ENCODE measurements around the gene FAM78B. TPM values are rescaled to one million over a fixed set of nuclear protein-coding genes. Genes with fewer than 3 reads are reported as not detected.

Gene FAM78B
- total RNA-seq, 1 experiment from 2014 or later, result 0.24 TPM

DNA sequence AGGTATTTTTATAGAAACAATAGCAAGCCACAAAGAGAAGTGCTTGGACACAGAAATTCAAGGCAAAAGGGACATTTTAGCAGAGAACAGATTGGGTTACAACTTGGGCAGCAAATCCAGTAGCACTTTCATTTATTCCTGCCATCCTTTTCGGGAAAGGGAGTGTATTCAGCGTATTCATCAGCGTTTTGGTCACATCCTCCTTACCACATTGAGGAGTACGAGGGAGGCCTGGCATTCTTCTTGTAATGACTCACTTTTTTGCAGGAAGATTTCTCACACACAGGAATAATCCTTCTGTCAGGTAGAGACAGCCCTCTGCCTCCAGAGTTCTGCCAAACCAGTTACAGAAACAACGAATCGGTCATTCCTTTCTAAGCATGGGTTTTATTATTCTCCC, 18.1 kb upstream of the FAM78B start:
- POLR2A ChIA-PET (ENCODE audit: low non-redundant PET), result no interaction called here
- intact Hi-C loops (cut with micrococcal nuclease; ENCODE audit: unreplicated experiment), result no loop called here
- TF ChIP-seq, protein P1, sequence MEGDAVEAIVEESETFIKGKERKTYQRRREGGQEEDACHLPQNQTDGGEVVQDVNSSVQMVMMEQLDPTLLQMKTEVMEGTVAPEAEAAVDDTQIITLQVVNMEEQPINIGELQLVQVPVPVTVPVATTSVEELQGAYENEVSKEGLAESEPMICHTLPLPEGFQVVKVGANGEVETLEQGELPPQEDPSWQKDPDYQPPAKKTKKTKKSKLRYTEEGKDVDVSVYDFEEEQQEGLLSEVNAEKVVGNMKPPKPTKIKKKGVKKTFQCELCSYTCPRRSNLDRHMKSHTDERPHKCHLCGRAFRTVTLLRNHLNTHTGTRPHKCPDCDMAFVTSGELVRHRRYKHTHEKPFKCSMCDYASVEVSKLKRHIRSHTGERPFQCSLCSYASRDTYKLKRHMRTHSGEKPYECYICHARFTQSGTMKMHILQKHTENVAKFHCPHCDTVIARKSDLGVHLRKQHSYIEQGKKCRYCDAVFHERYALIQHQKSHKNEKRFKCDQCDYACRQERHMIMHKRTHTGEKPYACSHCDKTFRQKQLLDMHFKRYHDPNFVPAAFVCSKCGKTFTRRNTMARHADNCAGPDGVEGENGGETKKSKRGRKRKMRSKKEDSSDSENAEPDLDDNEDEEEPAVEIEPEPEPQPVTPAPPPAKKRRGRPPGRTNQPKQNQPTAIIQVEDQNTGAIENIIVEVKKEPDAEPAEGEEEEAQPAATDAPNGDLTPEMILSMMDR (conservative IDR thresholded peaks at IDR 0.05; ENCODE audit: low read depth, low read length), result no peak
- no peak for TF ChIP-seq EZH2 (IDR thresholded peaks at IDR 0.05; ENCODE audit: borderline replicate concordance, low read depth, low read length, poor library complexity, severe bottlenecking)
- no peak overlapping the region for H3K27ac ChIP-seq (ENCODE audit: low read depth, low read length, poor library complexity, severe bottlenecking)
- H3K4me1 ChIP-seq (ENCODE audit: insufficient read depth, low read length, poor library complexity, severe bottlenecking), result no peaks in the 10 kb centered on the region
- no peak for DNase-seq (ENCODE audit: low spot score)
- H3K36me3 ChIP-seq (ENCODE audit: insufficient read depth, low read length, poor library complexity, severe bottlenecking), result no peaks in the 10 kb centered on the region
- no peaks in the 10 kb centered on the region for H3K9me3 ChIP-seq (ENCODE audit: low read depth, low read length, poor library complexity, severe bottlenecking)
- H3K27me3 ChIP-seq (replicated peaks; ENCODE audit: insufficient read depth, low read depth, low read length, poor library complexity), result peaks cover 24% of the 10 kb centered on the region
- no TSS peak for BruUV-seq (replicated peaks)
- H3K4me3 ChIP-seq (ENCODE audit: low read depth, low read length, poor library complexity, severe bottlenecking), result no peak overlapping the region
- CTCF ChIA-PET, result no interaction called here

DNA sequence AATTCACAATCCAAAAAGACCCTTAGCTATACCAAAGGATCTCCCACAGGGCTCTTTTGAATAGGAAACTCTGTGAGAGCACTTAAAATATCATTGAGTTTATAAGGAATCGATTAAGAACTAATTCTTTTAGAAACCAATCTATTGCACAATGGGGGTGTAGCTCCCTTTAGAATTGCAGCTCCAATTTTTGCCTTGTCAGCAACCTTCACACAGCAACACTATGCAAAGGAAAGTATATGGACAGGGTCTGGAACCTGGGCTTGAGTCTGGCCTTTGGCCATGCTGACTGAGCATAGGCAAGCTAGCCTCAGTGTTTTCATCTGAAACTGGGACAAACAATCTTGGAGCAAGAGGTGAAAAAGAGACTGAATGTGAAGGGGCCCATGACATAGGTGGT, 17.2 kb upstream of the FAM78B start:
- Histone ChIP-seq H3K36me3 (ENCODE audit: insufficient read depth, low read length, poor library complexity, severe bottlenecking) (no peaks in the 10 kb centered on the region), H3K9me3 (ENCODE audit: low read depth, low read length, poor library complexity, severe bottlenecking) (no peaks in the 10 kb centered on the region), H3K4me3 (ENCODE audit: low read depth, low read length, poor library complexity, severe bottlenecking) (no peak overlapping the region), H3K4me1 (ENCODE audit: insufficient read depth, low read length, poor library complexity, severe bottlenecking) (no peaks in the 10 kb centered on the region), H3K27ac (ENCODE audit: low read depth, low read length, poor library complexity, severe bottlenecking) (no peak overlapping the region), H3K27me3 (replicated peaks; ENCODE audit: insufficient read depth, low read depth, low read length, poor library complexity) (peaks cover 27% of the 10 kb centered on the region)
- intact Hi-C loops (cut with micrococcal nuclease; ENCODE audit: unreplicated experiment), result no loop called here
- no peak for TF ChIP-seq EZH2 (IDR thresholded peaks at IDR 0.05; ENCODE audit: borderline replicate concordance, low read depth, low read length, poor library complexity, severe bottlenecking)
- TF ChIP-seq, protein P1 (conservative IDR thresholded peaks at IDR 0.05; ENCODE audit: low read depth, low read length), result no peak
- BruUV-seq (replicated peaks), result no TSS peak
- ChIA-PET CTCF (interaction anchor here (0.6 kb wide), 1 partner anchor 295 kb away, joined by 4 read pairs; no protein-coding TSS in a partner anchor), POLR2A (ENCODE audit: low non-redundant PET) (no interaction called here)
- no peak for DNase-seq (ENCODE audit: low spot score)

DNA sequence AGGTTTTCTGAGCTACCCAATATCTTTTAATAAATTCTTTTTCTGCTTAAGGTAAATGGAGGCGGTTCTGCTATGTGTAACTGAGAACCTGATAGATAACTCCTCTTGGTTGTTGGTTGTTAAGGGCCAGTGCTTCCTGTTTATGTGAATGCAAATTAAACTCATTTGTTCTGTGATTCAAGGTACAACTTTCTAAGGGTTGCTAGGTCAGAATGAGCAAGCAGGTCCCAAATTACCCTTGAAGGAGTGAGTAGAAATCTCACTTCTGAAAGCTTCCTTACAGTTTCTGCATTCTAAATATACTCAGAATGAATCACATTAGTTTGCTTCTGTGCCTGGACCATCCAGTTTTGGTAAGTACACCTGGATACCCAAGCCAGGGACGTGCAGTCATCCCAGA, 15.5 kb upstream of the FAM78B start:
- CTCF ChIA-PET, result no interaction called here

More for the DNA sequence above, 15.5 kb upstream of the FAM78B start:
- POLR2A ChIA-PET (ENCODE audit: low non-redundant PET), result no interaction called here
- Histone ChIP-seq H3K27ac (ENCODE audit: low read depth, low read length, poor library complexity, severe bottlenecking) (no peak overlapping the region), H3K4me1 (ENCODE audit: insufficient read depth, low read length, poor library complexity, severe bottlenecking) (no peaks in the 10 kb centered on the region), H3K9me3 (ENCODE audit: low read depth, low read length, poor library complexity, severe bottlenecking) (no peaks in the 10 kb centered on the region), H3K36me3 (ENCODE audit: insufficient read depth, low read length, poor library complexity, severe bottlenecking) (no peaks in the 10 kb centered on the region), H3K4me3 (ENCODE audit: low read depth, low read length, poor library complexity, severe bottlenecking) (no peak overlapping the region), H3K27me3 (replicated peaks; ENCODE audit: insufficient read depth, low read depth, low read length, poor library complexity) (peaks cover 40% of the 10 kb centered on the region)
- no peak for DNase-seq (ENCODE audit: low spot score)
- TF ChIP-seq EZH2 (IDR thresholded peaks at IDR 0.05; ENCODE audit: borderline replicate concordance, low read depth, low read length, poor library complexity, severe bottlenecking), result no peak
- TF ChIP-seq, protein P1 (conservative IDR thresholded peaks at IDR 0.05; ENCODE audit: low read depth, low read length), result no peak
- intact Hi-C loops (cut with micrococcal nuclease; ENCODE audit: unreplicated experiment), result no loop called here
- no TSS peak for BruUV-seq (replicated peaks)
